ENCODE measurements around the gene IMMP1L. TPM values are rescaled to one million over a fixed set of nuclear protein-coding genes. Genes with fewer than 3 reads are reported as not detected.

Gene IMMP1L
- total and polyA plus RNA-seq, 2 of the 8 experiments (the other 6 are each of a cell fraction or from before 2014, with no cell fraction given) = 27.4 to 47.7 TPM

DNA sequence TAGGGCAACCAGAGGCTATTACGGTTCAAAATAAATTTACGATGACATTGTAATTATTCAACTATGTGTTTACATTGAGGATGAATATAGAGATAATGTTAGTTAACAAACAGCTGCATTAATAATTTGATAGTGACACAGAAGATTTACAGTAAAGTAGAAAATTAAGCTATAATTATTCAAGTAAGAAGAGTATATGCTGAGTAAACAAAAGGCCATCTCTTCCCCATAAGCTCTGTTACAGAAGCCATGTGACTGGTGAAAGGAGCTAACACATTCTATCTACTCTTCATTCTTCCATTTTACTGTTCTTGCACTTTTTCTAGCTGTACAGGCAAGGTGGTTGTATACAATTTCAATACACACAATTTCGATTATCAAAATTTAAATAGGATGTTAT, 54.2 kb downstream of the IMMP1L start (continued):
- TF ChIP-seq, protein P1, sequence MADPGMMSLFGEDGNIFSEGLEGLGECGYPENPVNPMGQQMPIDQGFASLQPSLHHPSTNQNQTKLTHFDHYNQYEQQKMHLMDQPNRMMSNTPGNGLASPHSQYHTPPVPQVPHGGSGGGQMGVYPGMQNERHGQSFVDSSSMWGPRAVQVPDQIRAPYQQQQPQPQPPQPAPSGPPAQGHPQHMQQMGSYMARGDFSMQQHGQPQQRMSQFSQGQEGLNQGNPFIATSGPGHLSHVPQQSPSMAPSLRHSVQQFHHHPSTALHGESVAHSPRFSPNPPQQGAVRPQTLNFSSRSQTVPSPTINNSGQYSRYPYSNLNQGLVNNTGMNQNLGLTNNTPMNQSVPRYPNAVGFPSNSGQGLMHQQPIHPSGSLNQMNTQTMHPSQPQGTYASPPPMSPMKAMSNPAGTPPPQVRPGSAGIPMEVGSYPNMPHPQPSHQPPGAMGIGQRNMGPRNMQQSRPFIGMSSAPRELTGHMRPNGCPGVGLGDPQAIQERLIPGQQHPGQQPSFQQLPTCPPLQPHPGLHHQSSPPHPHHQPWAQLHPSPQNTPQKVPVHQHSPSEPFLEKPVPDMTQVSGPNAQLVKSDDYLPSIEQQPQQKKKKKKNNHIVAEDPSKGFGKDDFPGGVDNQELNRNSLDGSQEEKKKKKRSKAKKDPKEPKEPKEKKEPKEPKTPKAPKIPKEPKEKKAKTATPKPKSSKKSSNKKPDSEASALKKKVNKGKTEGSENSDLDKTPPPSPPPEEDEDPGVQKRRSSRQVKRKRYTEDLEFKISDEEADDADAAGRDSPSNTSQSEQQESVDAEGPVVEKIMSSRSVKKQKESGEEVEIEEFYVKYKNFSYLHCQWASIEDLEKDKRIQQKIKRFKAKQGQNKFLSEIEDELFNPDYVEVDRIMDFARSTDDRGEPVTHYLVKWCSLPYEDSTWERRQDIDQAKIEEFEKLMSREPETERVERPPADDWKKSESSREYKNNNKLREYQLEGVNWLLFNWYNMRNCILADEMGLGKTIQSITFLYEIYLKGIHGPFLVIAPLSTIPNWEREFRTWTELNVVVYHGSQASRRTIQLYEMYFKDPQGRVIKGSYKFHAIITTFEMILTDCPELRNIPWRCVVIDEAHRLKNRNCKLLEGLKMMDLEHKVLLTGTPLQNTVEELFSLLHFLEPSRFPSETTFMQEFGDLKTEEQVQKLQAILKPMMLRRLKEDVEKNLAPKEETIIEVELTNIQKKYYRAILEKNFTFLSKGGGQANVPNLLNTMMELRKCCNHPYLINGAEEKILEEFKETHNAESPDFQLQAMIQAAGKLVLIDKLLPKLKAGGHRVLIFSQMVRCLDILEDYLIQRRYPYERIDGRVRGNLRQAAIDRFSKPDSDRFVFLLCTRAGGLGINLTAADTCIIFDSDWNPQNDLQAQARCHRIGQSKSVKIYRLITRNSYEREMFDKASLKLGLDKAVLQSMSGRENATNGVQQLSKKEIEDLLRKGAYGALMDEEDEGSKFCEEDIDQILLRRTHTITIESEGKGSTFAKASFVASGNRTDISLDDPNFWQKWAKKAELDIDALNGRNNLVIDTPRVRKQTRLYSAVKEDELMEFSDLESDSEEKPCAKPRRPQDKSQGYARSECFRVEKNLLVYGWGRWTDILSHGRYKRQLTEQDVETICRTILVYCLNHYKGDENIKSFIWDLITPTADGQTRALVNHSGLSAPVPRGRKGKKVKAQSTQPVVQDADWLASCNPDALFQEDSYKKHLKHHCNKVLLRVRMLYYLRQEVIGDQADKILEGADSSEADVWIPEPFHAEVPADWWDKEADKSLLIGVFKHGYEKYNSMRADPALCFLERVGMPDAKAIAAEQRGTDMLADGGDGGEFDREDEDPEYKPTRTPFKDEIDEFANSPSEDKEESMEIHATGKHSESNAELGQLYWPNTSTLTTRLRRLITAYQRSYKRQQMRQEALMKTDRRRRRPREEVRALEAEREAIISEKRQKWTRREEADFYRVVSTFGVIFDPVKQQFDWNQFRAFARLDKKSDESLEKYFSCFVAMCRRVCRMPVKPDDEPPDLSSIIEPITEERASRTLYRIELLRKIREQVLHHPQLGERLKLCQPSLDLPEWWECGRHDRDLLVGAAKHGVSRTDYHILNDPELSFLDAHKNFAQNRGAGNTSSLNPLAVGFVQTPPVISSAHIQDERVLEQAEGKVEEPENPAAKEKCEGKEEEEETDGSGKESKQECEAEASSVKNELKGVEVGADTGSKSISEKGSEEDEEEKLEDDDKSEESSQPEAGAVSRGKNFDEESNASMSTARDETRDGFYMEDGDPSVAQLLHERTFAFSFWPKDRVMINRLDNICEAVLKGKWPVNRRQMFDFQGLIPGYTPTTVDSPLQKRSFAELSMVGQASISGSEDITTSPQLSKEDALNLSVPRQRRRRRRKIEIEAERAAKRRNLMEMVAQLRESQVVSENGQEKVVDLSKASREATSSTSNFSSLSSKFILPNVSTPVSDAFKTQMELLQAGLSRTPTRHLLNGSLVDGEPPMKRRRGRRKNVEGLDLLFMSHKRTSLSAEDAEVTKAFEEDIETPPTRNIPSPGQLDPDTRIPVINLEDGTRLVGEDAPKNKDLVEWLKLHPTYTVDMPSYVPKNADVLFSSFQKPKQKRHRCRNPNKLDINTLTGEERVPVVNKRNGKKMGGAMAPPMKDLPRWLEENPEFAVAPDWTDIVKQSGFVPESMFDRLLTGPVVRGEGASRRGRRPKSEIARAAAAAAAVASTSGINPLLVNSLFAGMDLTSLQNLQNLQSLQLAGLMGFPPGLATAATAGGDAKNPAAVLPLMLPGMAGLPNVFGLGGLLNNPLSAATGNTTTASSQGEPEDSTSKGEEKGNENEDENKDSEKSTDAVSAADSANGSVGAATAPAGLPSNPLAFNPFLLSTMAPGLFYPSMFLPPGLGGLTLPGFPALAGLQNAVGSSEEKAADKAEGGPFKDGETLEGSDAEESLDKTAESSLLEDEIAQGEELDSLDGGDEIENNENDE (IDR thresholded peaks at IDR 0.05; ENCODE audit: insufficient replicate concordance, low read length) = no peak
- TF ChIP-seq ZNF274 (IDR thresholded peaks at IDR 0.05; ENCODE audit: borderline replicate concordance, extremely low read depth, low read length) = no peak
- TF ChIP-seq, protein P2, sequence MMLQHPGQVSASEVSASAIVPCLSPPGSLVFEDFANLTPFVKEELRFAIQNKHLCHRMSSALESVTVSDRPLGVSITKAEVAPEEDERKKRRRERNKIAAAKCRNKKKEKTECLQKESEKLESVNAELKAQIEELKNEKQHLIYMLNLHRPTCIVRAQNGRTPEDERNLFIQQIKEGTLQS (IDR thresholded peaks at IDR 0.05; ENCODE audit: insufficient read depth, low read depth, low read length) = no peak
- no peak for TF ChIP-seq JUN (IDR thresholded peaks at IDR 0.05; ENCODE audit: low read depth, low read length)
- no peak for TF ChIP-seq SP1 (IDR thresholded peaks at IDR 0.05; ENCODE audit: low read depth, low read length)
- no peak for TF ChIP-seq SIN3A (conservative IDR thresholded peaks at IDR 0.05 in 1 of 2, IDR thresholded peaks at IDR 0.05 in 1 of 2; ENCODE audit: low read depth in 1 of 2, low read length in 2 of 2)

Measured in H1 (cell line).